RWPE1 (cell line): ENCODE measurements around the gene PRELP.
"Not testable (repeated sequence)": the region's sequence is repeated elsewhere in the genome, so short reads cannot be mapped to it uniquely, and the experiment has no call there.

Experiments used
- CTCF ChIA-PET: fragments of 350-600 bp; sonication (Branson Sonifier 250); formaldehyde crosslinking; extraction: SDS; loops from one replicate; lab custom pipeline; 2021; lab: Yijun Ruan, JAX
- POLR2A ChIA-PET: fragments of 400-600 bp; formaldehyde crosslinking; extraction: SDS; loops from one replicate; lab custom pipeline; 2020; ENCODE audit warnings: antibody characterized with exemption; ENCODE audit not compliant: low non-redundant PET; lab: Yijun Ruan, JAX
- DNase-seq: peaks from one replicate; pipeline ENCODE4 v3.0.0; 2012; ENCODE audit warnings: low spot score
- H3K27ac ChIP-seq: fragments of 450-650 bp; 2 replicates; pipeline ENCODE4 v1.5.1; 2017
- TF ChIP-seq, protein P1 (sequence below): fragments of 450-650 bp; conservative IDR thresholded peaks from 2 replicates; pipeline ENCODE4 v1.5.1; 2017; ENCODE audit warnings: low read depth, mild to moderate bottlenecking

Gene PRELP

DNA sequence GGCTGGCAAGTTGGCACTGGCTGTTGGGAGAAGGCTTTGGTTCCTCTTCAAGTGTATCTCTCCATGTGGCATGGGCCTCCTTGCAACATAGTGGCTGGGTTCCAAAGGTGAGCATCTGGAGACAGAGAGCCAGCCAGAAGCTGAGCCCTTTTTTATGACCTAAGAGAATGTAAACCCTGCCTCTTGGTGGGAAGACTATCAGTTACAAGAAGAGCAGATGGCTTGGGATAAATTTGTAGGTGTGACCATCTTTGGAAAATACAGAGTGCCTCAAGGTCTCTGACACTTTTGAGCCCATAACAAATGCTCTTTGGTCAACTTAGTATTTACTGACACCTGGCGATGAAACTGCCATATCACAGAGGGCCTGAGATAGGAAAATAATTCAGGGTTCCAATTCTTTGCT lies 31.4 kb upstream of the PRELP start:
- H3K27ac ChIP-seq = no peak overlapping the region
- ChIA-PET POLR2A (no interaction called here), CTCF (no interaction called here)
- DNase-seq = no peak
- TF ChIP-seq, protein P1, sequence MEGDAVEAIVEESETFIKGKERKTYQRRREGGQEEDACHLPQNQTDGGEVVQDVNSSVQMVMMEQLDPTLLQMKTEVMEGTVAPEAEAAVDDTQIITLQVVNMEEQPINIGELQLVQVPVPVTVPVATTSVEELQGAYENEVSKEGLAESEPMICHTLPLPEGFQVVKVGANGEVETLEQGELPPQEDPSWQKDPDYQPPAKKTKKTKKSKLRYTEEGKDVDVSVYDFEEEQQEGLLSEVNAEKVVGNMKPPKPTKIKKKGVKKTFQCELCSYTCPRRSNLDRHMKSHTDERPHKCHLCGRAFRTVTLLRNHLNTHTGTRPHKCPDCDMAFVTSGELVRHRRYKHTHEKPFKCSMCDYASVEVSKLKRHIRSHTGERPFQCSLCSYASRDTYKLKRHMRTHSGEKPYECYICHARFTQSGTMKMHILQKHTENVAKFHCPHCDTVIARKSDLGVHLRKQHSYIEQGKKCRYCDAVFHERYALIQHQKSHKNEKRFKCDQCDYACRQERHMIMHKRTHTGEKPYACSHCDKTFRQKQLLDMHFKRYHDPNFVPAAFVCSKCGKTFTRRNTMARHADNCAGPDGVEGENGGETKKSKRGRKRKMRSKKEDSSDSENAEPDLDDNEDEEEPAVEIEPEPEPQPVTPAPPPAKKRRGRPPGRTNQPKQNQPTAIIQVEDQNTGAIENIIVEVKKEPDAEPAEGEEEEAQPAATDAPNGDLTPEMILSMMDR = no peak

DNA sequence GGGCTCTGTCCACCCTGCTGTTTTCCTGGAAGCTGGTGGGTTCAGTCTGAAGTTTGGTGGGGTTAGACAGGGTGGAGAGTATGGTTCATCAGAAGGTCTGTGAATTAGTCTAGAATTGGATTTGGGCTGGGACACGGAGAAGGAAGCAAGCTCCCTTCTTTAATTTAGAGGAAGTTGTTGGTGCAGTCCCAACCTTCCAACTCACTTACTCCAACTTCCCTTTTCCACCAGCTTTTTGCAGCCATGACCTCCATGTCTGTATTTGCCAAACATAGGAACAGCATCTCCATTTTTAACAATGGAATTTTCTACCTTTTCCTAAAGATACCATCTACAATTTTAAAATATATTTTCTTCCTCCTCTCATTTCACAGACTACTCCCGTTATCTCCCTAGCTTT lies 28.5 kb upstream of the PRELP start:
- TF ChIP-seq, protein P1 = no peak
- ChIA-PET POLR2A (no interaction called here), CTCF (interaction anchor here (0.6 to 1.6 kb wide), 4 partner anchors 14 to 1753 kb away, joined by 3 to 11 read pairs (median 4); no protein-coding TSS in a partner anchor)
- H3K27ac ChIP-seq = no peak overlapping the region
- DNase-seq = no peak

DNA sequence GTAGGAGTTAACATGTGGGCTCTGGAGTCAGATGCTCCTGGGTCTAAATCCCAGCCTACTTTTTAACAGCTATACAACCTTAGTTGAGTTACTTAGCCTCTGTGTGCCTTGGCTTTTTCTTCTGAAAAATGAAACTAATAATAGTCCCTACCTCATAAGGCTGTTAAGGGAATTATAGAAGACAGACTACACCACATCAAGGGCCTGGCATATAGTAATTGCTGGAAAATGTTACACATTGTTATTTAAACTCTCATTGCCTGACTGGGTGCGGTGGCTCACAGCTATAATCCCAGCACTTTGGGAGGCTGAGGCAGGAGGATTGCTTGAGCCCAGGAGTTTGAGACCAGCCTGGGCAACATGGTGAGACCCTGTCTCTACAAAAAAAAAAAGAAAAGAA lies 28.0 kb upstream of the PRELP start:
- CTCF ChIA-PET = interaction anchor here (0.6 to 1.6 kb wide), 5 partner anchors 14 to 1752 kb away, joined by 3 to 11 read pairs (median 3); no protein-coding TSS in a partner anchor
- POLR2A ChIA-PET, DNase-seq, H3K27ac ChIP-seq: not testable (repeated sequence)

DNA sequence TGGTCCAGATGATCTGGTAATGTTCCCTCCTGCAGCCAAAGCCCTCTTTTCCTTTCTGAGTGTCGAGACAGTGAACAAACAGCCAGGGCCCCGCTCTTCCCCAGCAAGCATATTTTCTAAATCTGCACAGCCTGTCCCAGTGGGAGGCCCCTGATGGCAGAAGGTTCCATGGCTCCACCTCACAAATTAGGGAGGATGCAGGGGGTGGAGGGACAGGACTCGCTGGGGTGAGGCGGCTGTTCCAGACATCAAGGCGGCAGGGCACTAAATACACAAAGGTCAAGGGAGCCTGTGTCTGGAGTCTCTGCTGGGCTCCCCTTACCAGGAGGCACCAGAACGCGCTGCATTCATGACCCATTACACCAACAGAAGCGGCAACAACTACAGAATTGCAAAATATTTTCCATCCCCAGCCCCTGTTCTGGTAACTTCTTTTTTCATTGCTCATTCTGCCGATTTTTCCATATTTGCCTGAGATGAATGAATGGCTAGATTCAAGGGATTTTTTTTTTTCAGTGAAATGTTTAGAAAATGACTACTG lies 27.0 kb upstream of the PRELP start:
- DNase-seq = no peak

DNA sequence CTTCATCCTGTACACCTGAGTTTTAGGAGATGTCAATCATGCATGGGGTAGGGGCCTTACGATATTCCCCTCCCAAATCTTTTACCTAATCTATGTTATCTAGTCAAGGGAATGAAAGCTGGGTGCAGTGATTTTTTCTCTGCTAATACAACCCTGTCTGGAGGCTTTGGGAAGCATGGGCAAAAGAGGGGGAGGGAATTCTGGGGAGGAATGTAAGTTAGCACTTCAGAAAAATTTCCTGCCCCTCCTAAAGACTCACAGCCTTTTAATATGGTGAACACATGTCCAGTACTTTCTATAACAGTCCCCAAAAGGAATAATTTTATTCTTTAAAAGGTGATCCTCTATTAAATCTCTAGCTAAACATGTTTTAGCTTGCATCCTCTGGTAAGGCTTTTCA lies 25.6 kb upstream of the PRELP start:
- POLR2A ChIA-PET = no interaction called here
- DNase-seq = no peak
- TF ChIP-seq, protein P1 = no peak
- CTCF ChIA-PET = interaction anchor here (0.6 to 0.8 kb wide), 2 partner anchors 43 to 268 kb away, joined by 3 to 5 read pairs; no protein-coding TSS in a partner anchor
- H3K27ac ChIP-seq = no peak overlapping the region

More for the DNA sequence above, 27.0 kb upstream of the PRELP start:
- POLR2A ChIA-PET = no interaction called here
- CTCF ChIA-PET = interaction anchor here (0.9 kb wide), 1 partner anchor 254 kb away, joined by 3 read pairs; no protein-coding TSS in a partner anchor
- TF ChIP-seq, protein P1 = no peak
- H3K27ac ChIP-seq = no peak overlapping the region

DNA sequence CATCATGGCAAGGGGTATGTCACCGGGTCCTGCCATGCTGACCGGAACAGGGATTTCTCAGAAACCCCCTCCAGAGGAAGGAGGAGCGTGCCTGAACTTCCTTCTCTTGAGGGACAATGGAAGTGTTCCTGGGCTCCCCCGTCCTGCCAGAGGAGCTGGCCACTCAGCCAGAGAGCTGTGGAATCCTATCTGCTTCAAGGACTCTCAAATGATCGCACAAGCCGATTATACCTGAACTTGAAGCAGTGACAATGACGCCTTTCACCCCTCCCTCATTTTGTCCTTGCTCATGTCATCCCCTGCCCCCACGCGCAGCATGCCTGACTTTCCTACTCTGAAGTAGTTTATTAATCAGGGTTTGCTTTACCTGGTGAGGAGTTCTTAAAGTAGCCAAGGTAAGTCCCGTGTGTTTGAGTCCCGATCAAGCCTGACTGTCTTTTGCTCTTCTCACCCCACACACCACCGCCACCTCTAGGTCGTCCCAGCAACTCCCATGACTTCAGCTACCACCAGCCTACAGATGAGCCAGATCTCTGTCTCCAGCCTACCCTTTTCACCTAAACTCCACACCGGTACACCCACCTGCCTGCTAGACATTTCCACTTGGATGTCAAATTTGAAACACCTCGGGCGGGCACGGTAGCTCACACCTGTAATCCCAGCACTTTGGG lies 25.0 kb upstream of the PRELP start:
- CTCF ChIA-PET = interaction anchor here (0.8 kb wide), 1 partner anchor 268 kb away, joined by 3 read pairs; no protein-coding TSS in a partner anchor
- H3K27ac ChIP-seq = no peak overlapping the region
- DNase-seq = no peak
- TF ChIP-seq, protein P1 = no peak
- POLR2A ChIA-PET = no interaction called here
